GM19328 (cell line): ENCODE results near the gene DEFB129.
"Not testable (repeated sequence)": the region's sequence is repeated elsewhere in the genome, so short reads cannot be mapped to it uniquely, and the experiment has no call there.

ENCODE experiments used
- ATAC-seq: cut with Tn5 transposase; IDR thresholded peaks from one replicate; pipeline ENCODE4 v1.9.1; 2021; ENCODE audit warnings: mild to moderate bottlenecking, moderate library complexity; ENCODE audit not compliant: unreplicated experiment

DEFB129 gene

DNA sequence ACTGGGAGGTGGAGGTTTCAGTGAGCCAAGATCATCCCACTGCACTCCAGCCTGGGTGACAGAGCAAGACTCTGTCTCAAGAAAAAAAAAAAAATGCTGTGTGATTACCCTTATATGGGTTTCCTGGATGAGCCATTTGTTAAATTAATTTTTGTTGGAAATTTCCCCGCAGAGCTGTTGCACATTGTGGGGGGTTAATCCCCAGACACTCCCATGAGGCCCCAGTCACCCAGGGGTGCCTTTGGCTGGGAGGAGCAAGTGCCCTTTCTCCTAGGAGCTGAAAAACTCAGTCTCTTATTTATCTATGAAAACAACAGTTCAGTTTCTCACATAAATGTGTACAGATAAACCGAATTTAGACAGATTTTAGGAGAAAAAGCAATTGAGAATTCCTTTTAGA, 25.7 kb downstream of the DEFB129 start:
- ATAC-seq: no peak

DNA sequence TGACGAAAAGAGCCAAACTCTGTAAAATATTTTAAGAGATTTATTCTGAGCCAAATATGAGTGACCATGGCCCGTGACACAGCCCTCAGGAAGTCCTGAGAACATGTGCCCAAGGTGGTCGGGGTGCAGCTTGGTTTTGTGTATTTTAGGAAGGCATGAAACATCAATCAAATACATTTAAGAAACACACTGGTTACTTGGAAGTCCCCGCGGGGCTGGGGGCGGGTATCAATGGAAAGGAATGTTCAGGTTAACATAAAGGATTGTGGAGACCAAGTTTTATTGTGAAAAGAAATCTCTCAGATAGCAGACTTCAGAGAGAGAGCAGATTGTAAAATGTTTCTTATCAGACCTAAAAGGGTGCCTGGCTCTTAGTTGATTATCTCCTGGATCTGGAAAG, 26.4 kb downstream of the DEFB129 start:
- not testable (repeated sequence) for ATAC-seq

DNA sequence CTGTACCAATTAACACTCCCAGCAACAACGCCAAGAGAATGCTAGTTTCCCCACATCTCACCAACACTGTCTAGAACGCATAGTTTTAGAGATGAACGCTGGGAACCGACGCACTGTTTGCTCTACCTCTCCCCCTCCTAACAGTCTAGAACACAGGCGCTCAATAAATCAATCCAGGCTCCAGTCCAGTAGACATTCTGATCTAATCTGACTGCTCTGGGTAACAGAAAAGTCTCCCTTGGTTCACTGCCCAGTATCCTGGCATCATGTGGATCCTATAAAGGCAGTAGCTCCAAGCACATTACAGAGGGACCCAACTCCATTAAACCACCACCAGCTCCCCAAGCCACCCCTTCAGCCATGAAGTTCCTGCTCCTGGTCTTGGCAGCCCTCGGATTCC, 30.4 kb downstream of the DEFB129 start, which contains the start of gene DEFB132:
TSS of gene DEFB132 (plus strand) at position 306 of the 400 bp plus-strand sequence. CDS start at position 361, 55 bp downstream.
- no peak for ATAC-seq

DNA sequence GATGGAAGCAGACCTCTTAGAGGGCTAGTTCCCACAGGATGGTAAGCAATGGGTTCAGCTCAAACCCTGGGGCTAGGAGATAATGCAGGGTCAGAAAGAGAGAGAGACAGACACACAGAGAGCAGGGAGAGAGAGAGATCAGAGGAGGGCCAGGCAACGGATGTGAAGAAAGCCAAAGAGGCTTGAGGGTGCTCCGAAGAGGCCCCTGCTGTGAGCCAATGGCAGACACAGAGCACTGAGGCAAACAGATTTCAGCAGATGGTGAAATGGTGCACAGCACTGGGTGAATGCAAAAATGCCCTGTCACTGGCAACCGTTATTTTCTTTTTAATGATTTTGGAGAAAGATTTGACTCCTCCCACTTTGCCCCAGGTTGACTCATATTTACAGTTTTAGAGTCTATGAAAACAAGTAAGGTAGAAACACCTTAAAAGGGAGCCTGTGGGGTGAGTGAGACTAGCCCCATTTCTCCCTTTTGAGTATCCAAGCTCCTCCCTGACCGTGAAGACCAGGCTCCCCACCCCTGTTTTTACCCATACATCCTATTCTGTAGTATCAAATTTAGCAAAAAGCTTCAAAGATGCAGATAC, 31.3 kb downstream of the DEFB129 start:
- ATAC-seq: no peak

DNA sequence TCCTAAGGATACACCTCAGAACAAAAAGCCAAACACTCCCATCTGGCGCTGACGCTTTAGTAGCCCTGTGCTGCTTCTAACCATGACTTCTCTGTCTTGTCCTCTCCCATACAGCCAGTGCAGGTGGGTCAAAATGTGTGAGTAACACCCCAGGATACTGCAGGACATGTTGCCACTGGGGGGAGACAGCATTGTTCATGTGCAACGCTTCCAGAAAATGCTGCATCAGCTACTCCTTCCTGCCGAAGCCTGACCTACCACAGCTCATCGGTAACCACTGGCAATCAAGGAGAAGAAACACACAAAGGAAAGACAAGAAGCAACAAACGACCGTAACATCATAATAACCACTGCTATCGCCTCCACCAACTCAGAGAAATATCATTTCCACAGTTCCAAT, 31.9 kb downstream of the DEFB129 start:
- ATAC-seq: no peak

DNA sequence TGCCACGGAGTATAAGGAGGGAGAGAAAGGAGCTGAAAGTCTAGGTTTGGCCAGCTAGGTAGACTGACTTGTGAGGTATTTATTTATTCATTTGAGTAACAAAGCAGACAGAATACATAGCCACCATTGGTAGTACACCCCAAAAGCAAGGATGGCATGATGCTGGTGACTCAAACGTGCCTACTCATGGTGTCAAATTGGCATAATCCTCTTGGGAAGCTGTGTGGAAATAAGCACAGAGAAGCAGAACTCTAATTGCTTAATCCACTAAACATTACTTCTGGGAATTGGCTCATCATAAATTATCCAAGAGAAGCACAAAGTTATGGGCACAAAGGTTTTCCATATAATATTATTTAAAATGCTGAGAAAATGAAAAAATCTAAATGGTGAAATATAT, 32.9 kb downstream of the DEFB129 start:
- no peak for ATAC-seq

DNA sequence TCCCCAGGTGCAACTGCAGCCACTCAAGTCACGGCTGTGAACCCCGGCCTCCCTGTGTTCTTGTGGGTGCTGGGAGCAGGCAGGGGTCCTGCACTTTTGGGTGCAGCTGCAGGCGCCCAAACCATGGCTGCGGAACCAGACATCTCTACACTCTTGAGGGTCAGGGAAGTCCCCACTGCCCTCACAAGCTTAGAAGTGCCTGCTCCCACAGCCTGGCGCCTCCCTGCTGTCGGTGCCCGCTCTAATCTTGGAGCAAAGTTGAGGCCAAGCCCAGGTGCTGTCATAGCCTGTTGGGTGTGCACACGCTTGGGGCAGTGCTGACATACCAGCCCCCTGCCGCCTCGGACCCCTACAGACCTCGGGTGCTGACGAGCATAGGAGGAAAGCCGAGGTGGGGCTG, 36.6 kb downstream of the DEFB129 start:
- no peak for ATAC-seq

DNA sequence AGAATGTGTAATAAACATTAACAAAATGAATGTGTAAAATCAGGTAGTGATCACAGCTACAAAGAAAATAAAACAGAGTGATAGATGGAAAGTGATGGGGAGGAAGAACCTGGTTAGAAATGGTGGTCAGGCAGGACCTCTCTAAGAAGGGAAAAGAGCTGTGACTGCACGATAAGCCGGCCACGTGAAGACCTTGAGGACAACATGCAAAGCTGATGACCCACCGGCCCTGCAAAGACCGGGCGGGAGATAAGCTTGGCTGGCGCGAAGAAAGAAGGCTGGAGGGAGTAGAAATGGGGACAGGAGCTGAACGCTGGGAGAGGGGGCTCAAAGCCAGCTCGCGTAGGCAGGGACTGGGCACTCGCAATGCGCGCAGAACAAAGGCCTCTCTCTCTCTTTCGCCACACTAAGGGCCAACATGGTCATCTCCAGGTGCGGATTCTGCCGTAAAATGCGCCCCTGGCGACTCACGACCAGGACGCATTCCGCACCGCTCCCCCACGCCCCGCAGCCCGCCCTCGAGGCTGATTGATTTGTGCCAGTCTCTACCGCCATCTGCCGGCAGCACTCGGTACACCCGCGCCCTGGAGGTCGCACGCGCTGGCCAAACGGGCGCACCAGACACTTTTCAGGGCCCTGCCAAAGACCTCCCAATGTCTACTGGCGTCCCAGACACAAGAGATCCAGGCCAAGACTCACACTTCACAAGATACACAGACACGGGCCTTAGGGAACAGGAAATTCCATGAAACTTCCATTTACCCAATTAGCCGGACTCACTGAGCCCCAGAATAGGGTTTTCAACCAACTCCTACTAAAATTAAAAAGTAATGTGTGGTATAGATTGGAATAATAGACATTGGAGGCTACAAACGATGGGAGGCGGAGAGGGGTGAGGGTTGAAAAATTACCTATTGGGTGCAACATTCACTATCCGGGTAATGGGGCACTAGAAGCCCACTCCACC, 39.8 kb downstream of the DEFB129 start:
- ATAC-seq: no peak

DNA sequence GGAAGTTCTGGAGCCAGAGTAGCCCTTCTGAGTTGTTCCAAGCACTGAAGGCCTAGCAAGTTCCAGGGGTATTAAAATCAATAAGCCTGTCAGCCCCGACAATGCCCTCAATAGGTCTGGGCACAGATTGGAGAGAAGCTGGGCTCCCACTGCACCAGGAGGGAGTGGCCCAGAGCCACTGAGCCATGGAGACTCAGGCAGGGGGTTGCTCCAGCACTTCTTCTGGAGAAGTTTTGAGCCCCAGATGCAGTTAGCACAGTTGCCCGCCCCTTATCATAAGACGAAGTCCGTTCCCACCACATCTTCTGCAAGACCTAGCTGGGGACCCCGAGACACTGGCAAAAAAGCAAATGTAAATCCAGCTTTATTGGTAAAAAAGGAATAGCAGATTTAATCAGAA, 43.5 kb downstream of the DEFB129 start:
- ATAC-seq: no peak

DNA sequence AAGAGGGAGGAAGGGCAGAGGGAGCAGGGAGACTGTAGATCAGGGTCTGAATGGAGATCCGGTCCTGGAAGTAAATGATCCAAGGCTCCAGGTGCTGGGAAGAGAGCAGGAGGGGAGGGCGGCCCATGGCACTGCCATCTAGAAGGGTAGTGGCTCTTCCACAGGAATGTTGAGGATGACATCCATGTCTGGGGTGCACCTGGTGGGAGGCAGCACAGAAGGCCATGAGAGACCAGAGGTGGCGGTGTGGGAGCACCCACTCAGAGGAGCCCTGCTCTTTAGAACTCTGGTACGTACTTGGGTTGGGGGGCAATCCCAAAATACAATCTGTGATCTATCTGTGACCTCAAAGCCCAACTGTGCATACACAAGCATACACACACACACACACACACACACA, 44.0 kb downstream of the DEFB129 start:
- ATAC-seq: no peak

DNA sequence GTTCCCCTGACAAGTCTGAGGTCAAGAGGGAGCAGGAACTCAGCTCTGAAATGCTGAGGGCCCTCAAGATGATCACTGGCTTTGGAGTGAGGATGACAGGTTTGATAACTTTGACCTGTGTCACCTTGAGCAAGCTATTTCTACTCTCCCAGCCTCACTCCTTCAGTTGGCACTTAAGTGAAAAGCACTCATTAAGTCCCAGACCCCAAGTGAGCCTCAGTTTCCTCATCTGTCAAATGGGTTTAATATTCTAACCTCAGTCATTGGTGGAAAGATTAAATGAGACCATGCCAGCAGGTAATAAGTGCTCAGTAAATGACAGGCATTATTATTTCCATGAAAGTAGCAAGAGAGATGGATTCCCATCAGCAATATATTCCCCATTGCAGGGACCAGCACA, 44.5 kb downstream of the DEFB129 start:
- ATAC-seq: no peak

DNA sequence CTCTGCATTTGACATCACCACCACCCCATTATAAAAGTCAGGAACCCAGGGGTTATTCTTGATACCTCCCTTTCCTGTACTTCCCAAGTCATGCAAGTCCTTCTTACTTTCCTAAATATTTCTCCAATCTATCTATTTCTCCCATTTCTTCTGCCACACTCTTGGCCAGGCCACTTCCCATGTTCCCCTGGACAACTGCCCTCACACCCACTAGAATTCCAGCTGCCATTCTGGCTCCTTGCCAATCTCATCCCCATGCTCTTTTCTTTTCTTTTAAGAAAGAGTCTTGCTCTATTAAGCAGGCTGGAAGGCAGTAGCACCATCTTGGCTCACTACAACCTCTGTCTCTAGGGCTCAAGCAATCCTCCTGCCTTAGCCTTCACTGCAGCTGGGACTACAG, 45.7 kb downstream of the DEFB129 start:
- no peak for ATAC-seq

DNA sequence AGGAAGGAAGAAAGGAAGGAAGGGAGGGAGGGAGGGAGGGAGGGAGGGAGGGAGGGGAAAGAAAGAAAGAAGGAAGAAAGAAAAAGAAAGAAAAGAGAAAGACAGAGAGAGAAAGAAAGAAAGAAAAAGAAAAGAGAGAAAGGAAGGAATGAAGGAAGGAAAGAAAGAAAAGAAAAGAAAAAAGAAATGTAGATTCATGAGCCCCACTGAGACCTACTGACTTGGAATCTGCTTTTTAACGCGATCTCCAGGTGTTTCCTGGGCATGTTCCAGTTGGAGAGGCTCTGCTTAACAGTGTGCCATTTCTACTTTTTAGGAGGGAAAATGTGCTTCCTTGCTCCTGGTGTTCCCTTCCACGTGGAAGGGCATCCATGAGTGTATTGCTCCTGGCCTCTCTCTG, 46.8 kb downstream of the DEFB129 start:
- ATAC-seq: no peak

DNA sequence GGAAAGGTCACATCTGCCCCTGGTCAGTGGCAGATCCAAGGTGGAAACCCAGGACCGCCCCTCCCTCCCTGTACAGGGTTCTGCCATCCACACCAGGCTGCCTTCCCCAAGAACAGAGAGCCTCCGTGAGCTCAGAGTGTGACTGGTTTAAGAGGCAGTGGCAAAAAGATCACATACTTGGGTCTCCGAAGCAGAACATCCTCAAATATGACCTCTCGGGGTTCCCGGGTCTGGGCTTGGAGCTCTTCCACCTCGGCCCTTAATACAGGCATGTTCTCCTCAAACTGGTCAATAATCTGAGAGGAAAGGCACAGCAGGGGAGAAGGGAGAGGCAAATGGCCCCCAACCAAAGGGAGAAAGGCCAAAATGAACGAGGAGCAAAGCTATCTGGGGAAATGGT, 48.7 kb downstream of the DEFB129 start:
- ATAC-seq: no peak

DNA sequence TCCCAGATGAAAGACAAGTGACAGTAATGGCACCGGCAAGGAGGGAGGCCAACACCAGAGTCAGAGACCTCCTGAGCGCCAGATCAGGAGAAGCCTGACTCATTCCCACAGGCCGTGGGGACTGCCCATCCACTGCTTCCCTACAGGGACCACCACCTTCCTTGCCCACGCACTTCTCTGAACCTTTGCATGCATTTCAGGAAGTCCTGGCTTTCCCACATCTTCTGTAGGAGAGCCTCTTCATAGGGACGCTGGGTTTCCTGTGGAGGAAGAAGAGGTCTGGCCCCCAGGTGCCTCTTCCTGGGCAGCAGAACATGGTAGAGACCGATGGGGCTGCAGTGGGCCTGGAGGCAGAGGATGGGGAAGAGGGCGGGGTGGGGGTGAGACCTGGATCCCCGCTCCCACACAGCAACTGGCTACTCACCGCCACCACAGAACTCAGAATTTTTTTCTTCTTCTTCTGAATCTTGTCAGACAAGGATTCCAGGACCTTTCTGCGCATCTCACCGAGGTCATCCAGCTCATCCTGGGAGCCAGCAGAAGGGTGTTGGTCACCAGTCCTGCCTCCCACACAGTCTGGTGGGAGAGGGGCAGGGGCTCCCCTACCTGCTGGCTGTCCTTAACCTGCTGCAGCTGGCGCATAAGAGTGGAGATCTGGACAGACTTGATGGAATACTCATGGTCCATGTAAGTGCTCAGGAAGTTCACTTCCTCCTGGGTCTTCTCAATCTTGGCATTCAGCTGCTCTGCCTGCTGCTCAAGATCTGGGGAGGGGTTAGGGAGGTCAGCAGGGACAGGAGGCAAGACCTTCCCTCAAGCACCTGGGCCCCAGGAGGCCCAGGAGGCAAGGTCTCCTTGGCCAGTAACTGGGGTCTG, 49.8 kb downstream of the DEFB129 start:
- ATAC-seq: no peak

DNA sequence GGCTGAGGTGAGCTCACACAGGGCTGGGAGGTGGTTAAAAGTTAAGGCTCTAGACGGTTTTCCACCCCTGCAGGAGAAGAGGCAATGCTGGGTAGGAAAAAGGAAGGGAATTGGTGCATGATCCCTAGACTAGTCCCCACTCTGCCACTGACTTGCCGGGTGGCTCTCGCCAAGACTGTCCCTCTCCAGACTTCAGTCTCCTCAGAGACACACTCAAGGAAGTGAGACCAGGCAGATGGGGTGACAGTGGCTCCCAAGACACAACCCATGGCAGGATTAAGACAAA, 50.4 kb downstream of the DEFB129 start:
- ATAC-seq: no peak

DNA sequence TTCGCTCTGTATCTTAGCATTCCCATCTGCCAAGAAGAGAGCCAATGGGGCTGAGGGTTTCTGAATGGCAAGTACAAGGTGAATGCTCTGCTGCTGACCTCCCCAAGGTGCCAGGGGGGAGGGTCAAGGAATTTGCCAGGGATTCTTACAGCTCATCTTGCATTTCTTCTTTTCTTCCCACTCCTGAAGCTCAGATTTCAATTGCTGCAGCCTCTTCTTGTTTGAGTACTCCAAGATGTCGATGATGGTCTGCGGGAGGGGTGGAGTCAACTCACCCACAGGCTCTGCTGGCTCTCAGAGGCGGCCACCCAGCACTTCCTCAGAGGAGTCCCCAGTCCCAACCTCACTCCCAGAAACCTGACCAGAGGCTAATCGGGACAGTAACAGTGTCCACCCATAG, 51.1 kb downstream of the DEFB129 start:
- ATAC-seq: no peak

DNA sequence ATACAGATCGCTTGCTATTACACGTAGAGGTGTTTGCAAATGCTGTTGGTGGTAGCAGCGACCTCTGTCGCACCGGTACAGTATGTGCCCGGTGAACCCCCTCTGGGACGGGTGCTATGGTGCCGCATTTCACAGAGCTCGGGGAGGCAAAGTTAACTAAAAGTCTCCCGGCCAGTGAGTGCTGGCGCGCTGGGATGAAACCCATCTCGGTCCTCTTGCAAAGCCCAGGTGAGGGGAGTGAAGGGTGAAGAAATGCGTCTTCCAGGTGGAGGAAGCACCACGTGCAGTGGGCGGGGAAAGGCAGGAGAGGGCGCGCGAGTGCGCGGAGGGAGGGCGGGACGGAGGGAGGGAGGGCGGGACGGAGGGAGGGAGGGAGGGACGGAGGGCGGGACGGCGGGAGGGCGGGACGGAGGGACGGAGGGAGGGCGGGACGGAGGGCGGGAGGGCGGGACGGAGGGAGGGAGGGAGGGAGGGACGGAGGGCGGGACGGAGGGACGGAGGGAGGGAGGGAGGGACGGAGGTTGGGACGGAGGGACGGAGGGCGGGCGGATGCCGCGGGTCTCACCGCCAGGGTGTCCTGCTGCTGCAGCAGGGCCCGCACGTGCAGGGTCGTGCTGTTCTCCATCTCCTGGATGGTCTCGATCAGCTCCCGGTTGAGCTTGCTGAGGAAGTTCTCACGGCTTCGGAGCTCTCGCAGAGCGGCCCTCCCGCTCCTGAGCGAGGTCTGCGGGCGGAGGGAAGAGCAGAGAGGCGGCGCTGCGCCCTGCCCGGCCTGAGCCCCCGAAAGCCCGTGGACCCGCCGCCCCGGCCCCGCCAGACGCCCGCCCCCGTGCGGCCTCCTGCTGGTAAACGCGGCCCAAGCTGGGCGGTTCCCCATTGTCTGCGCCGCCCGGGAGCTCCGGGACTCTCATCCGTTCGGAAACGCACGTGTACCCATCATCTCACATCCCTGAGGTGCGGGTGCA, 51.8 kb downstream of the DEFB129 start:
- ATAC-seq: no peak
